H1 (cell line): ENCODE measurements around the gene IQCF6. TPM values are rescaled to one million over a fixed set of nuclear protein-coding genes. Genes with fewer than 3 reads are reported as not detected.

ENCODE experiments used
- polyA plus RNA-seq, 7 experiments: library from polyadenylated mRNA; depleted of rRNA in 3 of 7; stranded (reverse) in 5 of 7; unstranded in 2 of 7; fragments of >200 nt in 5 of 7; fragments of 200-250 nt in 2 of 7; gene quantifications; 1 replicate in 5 of 7; 2 replicates in 1 of 7; 4 replicates in 1 of 7; pipeline versions ENCODE4 v1.2.1 to v1.2.3, GENCODE V29; 2011 to 2013; ENCODE audit warnings: missing spikeins in 2 of 7, mixed read lengths in 2 of 7
- total RNA-seq: library from RNA; stranded (reverse); fragmentation: NEBNext Ultra II Directional; extraction: Animal tissue kit (Norgen Biotek cat#: 25700); gene quantifications from 2 replicates; pipeline ENCODE4 v1.2.1, GENCODE V29; 2021

IQCF6 gene
- total and polyA plus RNA-seq, 2 of the 8 experiments (the other 6 are each of a cell fraction or from before 2014, with no cell fraction given), result not detected

Other genes starting within 250 kb of the IQCF6 start
- gene RAD54L2, start 240.5 kb downstream of the IQCF6 start, total RNA-seq, result 32.6 and 35.2 TPM in 2 replicates
- 7.1 and 8.2 TPM in 2 replicates for gene RAD54L2, start 240.5 kb downstream of the IQCF6 start, polyA plus RNA-seq (2011; rRNA removed)
- 11.2 and 11.9 TPM in 2 replicates for gene TEX264, start 108.0 kb downstream of the IQCF6 start, total RNA-seq
- 35.6 and 42.0 TPM in 2 replicates for gene TEX264, start 108.0 kb downstream of the IQCF6 start, polyA plus RNA-seq (2011; rRNA removed)
- gene GRM2, start 72.2 kb downstream of the IQCF6 start, total RNA-seq, result 3.9 and 4.3 TPM in 2 replicates
- gene GRM2, start 72.2 kb downstream of the IQCF6 start, polyA plus RNA-seq (2011; rRNA removed), result 10.5 and 11.7 TPM in 2 replicates
- gene IQCF2, start 82.4 kb upstream of the IQCF6 start, total RNA-seq, result not detected in 2 replicates
- gene IQCF2, start 82.4 kb upstream of the IQCF6 start, polyA plus RNA-seq (2011; rRNA removed), result not detected in 2 replicates
- not detected in 2 replicates for gene IQCF5, start 96.4 kb upstream of the IQCF6 start, total RNA-seq
- gene IQCF5, start 96.4 kb upstream of the IQCF6 start, polyA plus RNA-seq (2011; rRNA removed), result not detected in 2 replicates
- gene IQCF1, start 124.1 kb upstream of the IQCF6 start, total RNA-seq, result not detected in 2 replicates
- not detected in 2 replicates for gene IQCF1, start 124.1 kb upstream of the IQCF6 start, polyA plus RNA-seq (2011; rRNA removed)
- gene RRP9, start 162.7 kb upstream of the IQCF6 start, total RNA-seq, result 55.6 TPM in 2 replicates
- gene RRP9, start 162.7 kb upstream of the IQCF6 start, polyA plus RNA-seq (2011; rRNA removed), result 68.9 and 81.8 TPM in 2 replicates
- 1.1 and 1.3 TPM in 2 replicates for gene PARP3, start 163.1 kb upstream of the IQCF6 start, total RNA-seq
- gene PARP3, start 163.1 kb upstream of the IQCF6 start, polyA plus RNA-seq (2011; rRNA removed), result 1.6 and 2.1 TPM in 2 replicates
- 0.19 and 0.22 TPM in 2 replicates for gene GPR62, start 176.1 kb upstream of the IQCF6 start, total RNA-seq
- 0.29 and 0.36 TPM in 2 replicates for gene GPR62, start 176.1 kb upstream of the IQCF6 start, polyA plus RNA-seq (2011; rRNA removed)
- 16.4 and 19.6 TPM in 2 replicates for gene PCBP4, start 188.2 kb upstream of the IQCF6 start, total RNA-seq
- gene PCBP4, start 188.2 kb upstream of the IQCF6 start, polyA plus RNA-seq (2011; rRNA removed), result 34.1 and 51.2 TPM in 2 replicates
- gene ABHD14B, start 194.8 kb upstream of the IQCF6 start, total RNA-seq, result 5.8 and 6.1 TPM in 2 replicates
- gene ABHD14B, start 194.8 kb upstream of the IQCF6 start, polyA plus RNA-seq (2011; rRNA removed), result 18.0 and 20.0 TPM in 2 replicates
- 1.8 and 4.6 TPM in 2 replicates for gene ABHD14A, start 195.8 kb upstream of the IQCF6 start, total RNA-seq
- gene ABHD14A, start 195.8 kb upstream of the IQCF6 start, polyA plus RNA-seq (2011; rRNA removed), result 9.8 and 12.4 TPM in 2 replicates
- 45.5 and 48.3 TPM in 2 replicates for gene ACY1, start 204.3 kb upstream of the IQCF6 start, total RNA-seq
- gene ACY1, start 204.3 kb upstream of the IQCF6 start, polyA plus RNA-seq (2011; rRNA removed), result 113 and 189 TPM in 2 replicates
- gene RPL29, start 216.7 kb upstream of the IQCF6 start, total RNA-seq, result 1,467 and 1,476 TPM in 2 replicates
- 2,660 and 3,062 TPM in 2 replicates for gene RPL29, start 216.7 kb upstream of the IQCF6 start, polyA plus RNA-seq (2011; rRNA removed)